Upper lobe of left lung (tissue), 4 donors: ENCODE measurements around the gene ZFYVE19.

Experiments used
- POLR2A ChIP-seq, 4 donors: fragments of 450-650 bp; IDR thresholded peaks; one replicate each; pipeline ENCODE4 v1.5.1; 2016 to 2017; ENCODE audit warnings: antibody characterized with exemption in 4 of 4, mild to moderate bottlenecking in 2 of 4
- TF ChIP-seq, protein P1 (sequence below), 6 experiments: fragments of 450-650 bp in 4 of 6; fragments of 200-600 bp in 2 of 6; sonication (generic) in 2 of 6; IDR thresholded peaks; one replicate each; pipeline ENCODE4 v1.5.1; 2016 to 2019; ENCODE audit warnings: antibody characterized with exemption in 6 of 6

GRCh38 chr15:40770147-40770721 lies 36.7 kb upstream of the ZFYVE19 start:
- TF ChIP-seq POLR2A (IDR thresholded peaks at IDR 0.05), result no peak
- TF ChIP-seq, protein P1, sequence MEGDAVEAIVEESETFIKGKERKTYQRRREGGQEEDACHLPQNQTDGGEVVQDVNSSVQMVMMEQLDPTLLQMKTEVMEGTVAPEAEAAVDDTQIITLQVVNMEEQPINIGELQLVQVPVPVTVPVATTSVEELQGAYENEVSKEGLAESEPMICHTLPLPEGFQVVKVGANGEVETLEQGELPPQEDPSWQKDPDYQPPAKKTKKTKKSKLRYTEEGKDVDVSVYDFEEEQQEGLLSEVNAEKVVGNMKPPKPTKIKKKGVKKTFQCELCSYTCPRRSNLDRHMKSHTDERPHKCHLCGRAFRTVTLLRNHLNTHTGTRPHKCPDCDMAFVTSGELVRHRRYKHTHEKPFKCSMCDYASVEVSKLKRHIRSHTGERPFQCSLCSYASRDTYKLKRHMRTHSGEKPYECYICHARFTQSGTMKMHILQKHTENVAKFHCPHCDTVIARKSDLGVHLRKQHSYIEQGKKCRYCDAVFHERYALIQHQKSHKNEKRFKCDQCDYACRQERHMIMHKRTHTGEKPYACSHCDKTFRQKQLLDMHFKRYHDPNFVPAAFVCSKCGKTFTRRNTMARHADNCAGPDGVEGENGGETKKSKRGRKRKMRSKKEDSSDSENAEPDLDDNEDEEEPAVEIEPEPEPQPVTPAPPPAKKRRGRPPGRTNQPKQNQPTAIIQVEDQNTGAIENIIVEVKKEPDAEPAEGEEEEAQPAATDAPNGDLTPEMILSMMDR (IDR thresholded peaks at IDR 0.05), result no peak
